ENCODE measurements around the gene GIGYF1. TPM values are rescaled to one million over a fixed set of nuclear protein-coding genes. Genes with fewer than 3 reads are reported as not detected.

Gene GIGYF1
- total and polyA plus RNA-seq, 2 experiments from 2014 or later = 13.2 to 17.6 TPM

DNA sequence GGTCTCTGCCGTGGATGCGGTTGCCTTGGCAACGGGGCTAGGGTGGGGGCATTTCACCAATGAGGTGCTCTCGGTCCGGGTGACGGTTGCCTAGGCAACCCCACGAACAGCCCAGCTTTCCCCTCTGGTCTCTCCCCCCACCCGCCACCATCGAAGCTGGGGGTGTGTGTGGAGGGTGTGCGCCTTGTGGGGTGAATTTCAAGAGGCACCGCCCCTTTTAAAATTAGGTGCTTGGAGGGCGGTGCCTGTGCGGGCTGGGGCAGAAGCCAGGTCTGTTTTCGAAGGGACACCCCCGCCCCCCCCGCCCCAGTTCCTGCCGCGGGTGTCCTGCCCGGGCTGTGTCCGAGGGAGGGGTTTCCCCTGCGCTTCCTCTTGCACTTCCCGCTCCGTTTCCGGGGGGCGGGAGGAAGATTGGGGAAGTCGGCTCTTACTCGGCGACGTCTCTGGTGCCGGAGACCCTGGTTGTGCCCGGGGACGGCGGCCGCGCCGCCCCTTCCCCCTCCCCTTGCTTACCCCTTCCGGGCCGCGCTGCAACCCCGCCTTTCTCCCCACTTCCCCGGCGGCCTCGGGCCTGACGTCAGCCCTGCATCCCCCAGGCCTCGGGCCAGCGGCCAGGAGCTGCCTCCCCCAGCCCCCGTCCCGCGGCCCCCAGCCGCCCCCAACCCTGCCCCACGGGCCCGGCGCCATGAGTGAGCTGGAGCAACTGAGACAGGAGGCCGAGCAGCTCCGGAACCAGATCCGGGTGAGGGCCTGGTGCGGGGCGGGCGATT is 18.3 kb downstream of the GIGYF1 start:
- Histone ChIP-seq H2AFZ (no peak overlapping the region), H3K4me2 (peak overlapping the region; percentile 98), H3K27me3 (no peaks in the 10 kb centered on the region), H3K9me3 (ENCODE audit: low read depth) (no peaks in the 10 kb centered on the region), H3K27ac (peak overlapping the region; percentile 90), H3K4me1 (ENCODE audit: insufficient read depth) (peaks cover 20% of the 10 kb centered on the region), H3K36me3 (replicated peaks; ENCODE audit: insufficient read depth, low read depth) (no peaks in the 10 kb centered on the region), H3K79me2 (peaks cover 48% of the 10 kb centered on the region), H3K9me2 (replicated peaks; ENCODE audit: insufficient read depth) (no peaks in the 10 kb centered on the region), H4K20me1 (ENCODE audit: insufficient read depth, poor library complexity, severe bottlenecking) (peaks cover 55% of the 10 kb centered on the region), H3K4me3 (peak overlapping the region; percentile 96)
- DNase-seq (ENCODE audit: low spot score) = peak; percentile 79
- 12% methylated on average over 28 of the region's 59 CpGs for WGBS (ENCODE audit: low lambda C conversion rate, missing lambda C conversion rate)
- TF ChIP-seq, protein P1, sequence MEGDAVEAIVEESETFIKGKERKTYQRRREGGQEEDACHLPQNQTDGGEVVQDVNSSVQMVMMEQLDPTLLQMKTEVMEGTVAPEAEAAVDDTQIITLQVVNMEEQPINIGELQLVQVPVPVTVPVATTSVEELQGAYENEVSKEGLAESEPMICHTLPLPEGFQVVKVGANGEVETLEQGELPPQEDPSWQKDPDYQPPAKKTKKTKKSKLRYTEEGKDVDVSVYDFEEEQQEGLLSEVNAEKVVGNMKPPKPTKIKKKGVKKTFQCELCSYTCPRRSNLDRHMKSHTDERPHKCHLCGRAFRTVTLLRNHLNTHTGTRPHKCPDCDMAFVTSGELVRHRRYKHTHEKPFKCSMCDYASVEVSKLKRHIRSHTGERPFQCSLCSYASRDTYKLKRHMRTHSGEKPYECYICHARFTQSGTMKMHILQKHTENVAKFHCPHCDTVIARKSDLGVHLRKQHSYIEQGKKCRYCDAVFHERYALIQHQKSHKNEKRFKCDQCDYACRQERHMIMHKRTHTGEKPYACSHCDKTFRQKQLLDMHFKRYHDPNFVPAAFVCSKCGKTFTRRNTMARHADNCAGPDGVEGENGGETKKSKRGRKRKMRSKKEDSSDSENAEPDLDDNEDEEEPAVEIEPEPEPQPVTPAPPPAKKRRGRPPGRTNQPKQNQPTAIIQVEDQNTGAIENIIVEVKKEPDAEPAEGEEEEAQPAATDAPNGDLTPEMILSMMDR (IDR thresholded peaks at IDR 0.05; ENCODE audit: poor library complexity) = no peak
- TF ChIP-seq EZH2 (IDR thresholded peaks at IDR 0.05; ENCODE audit: borderline replicate concordance) (no peak), EZH2phosphoT487 (IDR thresholded peaks at IDR 0.05; ENCODE audit: low read depth, severe bottlenecking, unreplicated experiment) (no peak)

DNA sequence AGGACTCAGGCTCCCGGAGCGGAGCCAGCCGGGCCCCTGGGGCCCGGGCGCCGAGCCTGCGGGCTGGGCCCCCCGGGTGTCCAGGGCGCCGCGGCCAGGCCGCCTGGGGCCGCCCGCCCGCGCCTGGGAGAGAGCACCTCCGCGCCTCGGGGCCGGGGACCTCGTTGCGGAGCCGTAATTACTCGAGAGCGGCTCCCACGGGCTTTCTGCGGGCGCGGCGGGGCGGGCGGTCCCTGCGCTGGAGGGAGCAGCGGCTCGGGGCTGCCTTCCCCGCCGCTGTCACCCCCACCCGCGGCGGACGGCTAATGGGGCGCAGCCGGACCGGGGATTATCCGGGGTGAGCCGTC is 19.0 kb downstream of the GIGYF1 start:
- Histone ChIP-seq H3K4me1 (ENCODE audit: insufficient read depth) (peaks cover 20% of the 10 kb centered on the region), H3K4me3 (peak overlapping the region; percentile 96), H3K9me3 (ENCODE audit: low read depth) (no peaks in the 10 kb centered on the region), H2AFZ (no peak overlapping the region), H4K20me1 (ENCODE audit: insufficient read depth, poor library complexity, severe bottlenecking) (peaks cover 49% of the 10 kb centered on the region), H3K9me2 (replicated peaks; ENCODE audit: insufficient read depth) (no peaks in the 10 kb centered on the region), H3K27me3 (no peaks in the 10 kb centered on the region), H3K27ac (peak overlapping the region; percentile 90), H3K79me2 (peaks cover 48% of the 10 kb centered on the region), H3K36me3 (replicated peaks; ENCODE audit: insufficient read depth, low read depth) (no peaks in the 10 kb centered on the region), H3K4me2 (peak overlapping the region; percentile 98)
- WGBS (ENCODE audit: low lambda C conversion rate, missing lambda C conversion rate) = 0% methylated on average over 42 of the region's 46 CpGs
- DNase-seq (ENCODE audit: low spot score) = peak; percentile 60
- TF ChIP-seq, protein P1 (IDR thresholded peaks at IDR 0.05; ENCODE audit: poor library complexity) = no peak
- TF ChIP-seq EZH2phosphoT487 (IDR thresholded peaks at IDR 0.05; ENCODE audit: low read depth, severe bottlenecking, unreplicated experiment) (no peak), EZH2 (IDR thresholded peaks at IDR 0.05; ENCODE audit: borderline replicate concordance) (no peak)

DNA sequence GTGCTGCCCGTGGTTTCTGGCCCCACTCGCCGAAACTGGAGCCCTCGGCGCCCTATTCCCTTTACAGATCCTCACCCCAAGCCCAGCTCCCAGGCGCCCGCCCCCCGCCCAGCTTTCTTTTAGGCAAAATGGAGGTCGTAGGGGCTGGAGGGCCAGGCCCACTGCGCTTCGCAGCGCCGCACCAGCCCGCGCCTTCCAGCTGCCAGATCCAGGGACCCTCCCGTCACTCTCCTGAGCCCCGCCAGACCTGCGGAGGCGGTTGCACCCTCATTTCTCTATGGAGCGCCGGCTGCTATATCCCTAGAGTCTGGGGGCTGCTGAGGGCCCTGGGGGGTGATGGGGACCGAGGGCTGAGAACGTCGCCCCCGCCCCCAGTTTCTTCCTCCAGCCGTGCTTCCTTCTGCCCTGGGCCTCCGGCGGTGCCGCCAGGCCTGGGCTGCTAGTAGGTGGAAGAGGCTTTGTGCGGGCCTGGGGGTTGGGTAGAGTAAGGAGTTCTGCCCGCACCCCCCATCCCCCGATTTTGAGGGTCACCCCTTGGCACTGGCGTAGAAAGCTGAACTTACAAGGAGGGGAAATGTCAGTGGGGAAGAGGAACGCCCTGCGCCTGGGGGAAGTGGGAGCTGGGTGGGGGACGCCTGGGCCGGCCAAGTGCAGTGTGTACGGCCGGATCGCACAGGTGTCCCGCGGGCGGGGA is 19.5 kb downstream of the GIGYF1 start:
- Histone ChIP-seq H3K79me2 (peaks cover 48% of the 10 kb centered on the region), H3K4me2 (peak overlapping the region; percentile 98), H3K27ac (peak overlapping the region; percentile 90), H3K36me3 (replicated peaks; ENCODE audit: insufficient read depth, low read depth) (no peaks in the 10 kb centered on the region), H3K4me1 (ENCODE audit: insufficient read depth) (peaks cover 20% of the 10 kb centered on the region), H3K9me2 (replicated peaks; ENCODE audit: insufficient read depth) (no peaks in the 10 kb centered on the region), H3K4me3 (peak overlapping the region; percentile 96), H3K9me3 (ENCODE audit: low read depth) (no peaks in the 10 kb centered on the region), H2AFZ (peak overlapping the region; percentile 47), H3K27me3 (no peaks in the 10 kb centered on the region), H4K20me1 (ENCODE audit: insufficient read depth, poor library complexity, severe bottlenecking) (peaks cover 47% of the 10 kb centered on the region)
- WGBS (ENCODE audit: low lambda C conversion rate, missing lambda C conversion rate) = 2% methylated on average over 29 of the region's 43 CpGs
- TF ChIP-seq, protein P1 (IDR thresholded peaks at IDR 0.05; ENCODE audit: poor library complexity) = no peak
- TF ChIP-seq EZH2 (IDR thresholded peaks at IDR 0.05; ENCODE audit: borderline replicate concordance) (no peak), EZH2phosphoT487 (IDR thresholded peaks at IDR 0.05; ENCODE audit: low read depth, severe bottlenecking, unreplicated experiment) (no peak)
- peak; percentile 49 for DNase-seq (ENCODE audit: low spot score)

Data from hepatocyte (in vitro differentiated cells).